ENCODE data around the gene TRIM15.

TRIM15 gene

GRCh38 chr6:30156774-30157173, 6.6 kb upstream of the TRIM15 start:
- H2AFZ ChIP-seq = no peak overlapping the region
- H3K4me2 ChIP-seq (ENCODE audit: low read length) = no peak overlapping the region
- no peaks in the 10 kb centered on the region for H3K4me1 ChIP-seq
- TF ChIP-seq, protein P1, sequence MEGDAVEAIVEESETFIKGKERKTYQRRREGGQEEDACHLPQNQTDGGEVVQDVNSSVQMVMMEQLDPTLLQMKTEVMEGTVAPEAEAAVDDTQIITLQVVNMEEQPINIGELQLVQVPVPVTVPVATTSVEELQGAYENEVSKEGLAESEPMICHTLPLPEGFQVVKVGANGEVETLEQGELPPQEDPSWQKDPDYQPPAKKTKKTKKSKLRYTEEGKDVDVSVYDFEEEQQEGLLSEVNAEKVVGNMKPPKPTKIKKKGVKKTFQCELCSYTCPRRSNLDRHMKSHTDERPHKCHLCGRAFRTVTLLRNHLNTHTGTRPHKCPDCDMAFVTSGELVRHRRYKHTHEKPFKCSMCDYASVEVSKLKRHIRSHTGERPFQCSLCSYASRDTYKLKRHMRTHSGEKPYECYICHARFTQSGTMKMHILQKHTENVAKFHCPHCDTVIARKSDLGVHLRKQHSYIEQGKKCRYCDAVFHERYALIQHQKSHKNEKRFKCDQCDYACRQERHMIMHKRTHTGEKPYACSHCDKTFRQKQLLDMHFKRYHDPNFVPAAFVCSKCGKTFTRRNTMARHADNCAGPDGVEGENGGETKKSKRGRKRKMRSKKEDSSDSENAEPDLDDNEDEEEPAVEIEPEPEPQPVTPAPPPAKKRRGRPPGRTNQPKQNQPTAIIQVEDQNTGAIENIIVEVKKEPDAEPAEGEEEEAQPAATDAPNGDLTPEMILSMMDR (IDR thresholded peaks at IDR 0.05) = no peak
- H3K79me2 ChIP-seq = no peaks in the 10 kb centered on the region
- no peaks in the 10 kb centered on the region for H3K27me3 ChIP-seq (ENCODE audit: control insufficient read depth, insufficient read depth, low read length)
- H3K36me3 ChIP-seq (ENCODE audit: control insufficient read depth, insufficient read depth, low read length) = no peaks in the 10 kb centered on the region
- no peak overlapping the region for H3K4me3 ChIP-seq (ENCODE audit: low read depth, low read length)
- H3K9me3 ChIP-seq (ENCODE audit: control insufficient read depth, low read length) = no peaks in the 10 kb centered on the region
- no peak overlapping the region for H3K27ac ChIP-seq
- no peak overlapping the region for H3K9ac ChIP-seq

DNA sequence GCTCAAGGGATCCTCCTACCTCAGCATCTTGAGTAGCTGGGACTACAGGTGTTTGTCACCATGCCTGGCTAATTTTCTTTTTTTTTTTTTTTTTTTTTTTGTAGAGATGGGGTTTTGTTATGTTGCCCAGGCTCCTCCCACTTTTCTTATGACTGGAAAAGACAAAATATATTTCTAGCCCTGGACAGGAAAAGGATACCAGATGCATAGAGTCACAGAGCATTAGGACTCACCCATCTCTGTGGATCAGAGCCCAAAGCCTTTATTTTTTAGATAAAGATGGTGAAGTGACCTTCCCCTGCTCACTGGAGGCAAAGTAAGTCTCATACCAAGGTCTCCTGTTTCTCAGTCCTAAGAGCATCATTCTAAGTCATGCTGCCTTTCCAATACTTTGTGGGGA, 5.8 kb upstream of the TRIM15 start:
- Histone ChIP-seq H3K36me3 (ENCODE audit: control insufficient read depth, insufficient read depth, low read length) (no peaks in the 10 kb centered on the region), H3K79me2 (no peaks in the 10 kb centered on the region), H2AFZ (no peak overlapping the region), H3K4me1 (no peaks in the 10 kb centered on the region), H3K9me3 (ENCODE audit: control insufficient read depth, low read length) (no peaks in the 10 kb centered on the region), H3K9ac (no peak overlapping the region), H3K4me2 (ENCODE audit: low read length) (no peak overlapping the region), H3K4me3 (ENCODE audit: low read depth, low read length) (no peak overlapping the region), H3K27me3 (ENCODE audit: control insufficient read depth, insufficient read depth, low read length) (no peaks in the 10 kb centered on the region), H3K27ac (no peak overlapping the region)
- TF ChIP-seq, protein P1 (IDR thresholded peaks at IDR 0.05) = no peak

- H3K9ac ChIP-seq = no peak overlapping the region
- H3K27ac ChIP-seq = no peak overlapping the region
- no peaks in the 10 kb centered on the region for H3K4me1 ChIP-seq
- no peak overlapping the region for H3K4me3 ChIP-seq (ENCODE audit: low read depth, low read length)
- TF ChIP-seq, protein P1 (IDR thresholded peaks at IDR 0.05) = no peak
- no peak overlapping the region for H3K4me2 ChIP-seq (ENCODE audit: low read length)
- H3K36me3 ChIP-seq (ENCODE audit: control insufficient read depth, insufficient read depth, low read length) = no peaks in the 10 kb centered on the region
- H2AFZ ChIP-seq = no peak overlapping the region
- no peaks in the 10 kb centered on the region for H3K9me3 ChIP-seq (ENCODE audit: control insufficient read depth, low read length)
- no peaks in the 10 kb centered on the region for H3K79me2 ChIP-seq
- no peaks in the 10 kb centered on the region for H3K27me3 ChIP-seq (ENCODE audit: control insufficient read depth, insufficient read depth, low read length)
These were observed 5.3 kb upstream of the TRIM15 start for GRCh38 chr6:30157999-30158398.

GRCh38 chr6:30158475-30159040, 4.8 kb upstream of the TRIM15 start:
- H3K4me2 ChIP-seq (ENCODE audit: low read length) = no peak overlapping the region
- no peaks in the 10 kb centered on the region for H3K9me3 ChIP-seq (ENCODE audit: control insufficient read depth, low read length)
- no peaks in the 10 kb centered on the region for H3K36me3 ChIP-seq (ENCODE audit: control insufficient read depth, insufficient read depth, low read length)
- no peak overlapping the region for H3K27ac ChIP-seq
- TF ChIP-seq, protein P1 (IDR thresholded peaks at IDR 0.05) = no peak
- H3K79me2 ChIP-seq = no peaks in the 10 kb centered on the region
- H2AFZ ChIP-seq = no peak overlapping the region
- H3K27me3 ChIP-seq (ENCODE audit: control insufficient read depth, insufficient read depth, low read length) = no peaks in the 10 kb centered on the region
- no peaks in the 10 kb centered on the region for H3K4me1 ChIP-seq
- no peak overlapping the region for H3K9ac ChIP-seq
- no peak overlapping the region for H3K4me3 ChIP-seq (ENCODE audit: low read depth, low read length)
